Stomach smooth muscle (tissue), 2 donors: Measurements from ENCODE around the gene MAGED1.

Experiments
- H3K27ac ChIP-seq: one replicate; pipeline ENCODE4 v1.7.0; 2013; ENCODE audit warnings: mild to moderate bottlenecking, low read length, inconsistent platforms
- H3K27me3 ChIP-seq, 2 donors: one replicate each; pipeline ENCODE4 v1.7.0; 2013; ENCODE audit warnings: low read length in 2 of 2; ENCODE audit not compliant: insufficient read depth in 2 of 2, control insufficient read depth in 1 of 2
- H3K36me3 ChIP-seq, 2 donors: one replicate each; pipeline ENCODE4 v1.7.0; 2013; ENCODE audit warnings: low read length in 2 of 2; ENCODE audit not compliant: control insufficient read depth in 2 of 2, insufficient read depth in 2 of 2
- H3K4me1 ChIP-seq: one replicate; pipeline ENCODE4 v1.7.0; 2013; ENCODE audit warnings: low read length; ENCODE audit not compliant: control insufficient read depth, insufficient read depth
- H3K4me3 ChIP-seq, 2 donors: one replicate each; pipeline ENCODE4 v1.7.0; 2013; ENCODE audit warnings: low read length in 2 of 2
- H3K9ac ChIP-seq, 2 donors: one replicate each; pipeline ENCODE4 v1.7.0; 2013; ENCODE audit warnings: low read length in 2 of 2, mild to moderate bottlenecking in 1 of 2
- H3K9me3 ChIP-seq, 2 donors: one replicate each; pipeline ENCODE4 v1.7.0; 2013; ENCODE audit warnings: low read length in 2 of 2; ENCODE audit not compliant: control insufficient read depth in 2 of 2
- donor health status: healthy.
- donor health status: Pancreatic carcinoma.

Gene MAGED1

GRCh38 chrX:51892921-51893745, at the start of gene MAGED1:
MAGED1 (plus strand) TSS chrX:51893623; CDS start chrX:51894305, 682 bp downstream.
- peaks cover 20% of the 10 kb centered on the region for H3K4me1 ChIP-seq
- H3K9me3 ChIP-seq = no peaks in the 10 kb centered on the region
- peaks cover 0 to 7% of the 10 kb centered on the region in 2 donors for H3K27me3 ChIP-seq
- H3K36me3 ChIP-seq = peaks cover 2 to 3% of the 10 kb centered on the region in 2 donors
- H3K27ac ChIP-seq = peak within 1 kb of the TSS; percentile 69
- H3K9ac ChIP-seq = peak within 1 kb of the TSS; percentile 66 to 78
- peak within 1 kb of the TSS; percentile 78 to 79 for H3K4me3 ChIP-seq

- Histone ChIP-seq H3K4me3 (no peak overlapping the region), H3K27me3 (peaks cover 0 to 3% of the 10 kb centered on the region in 2 donors), H3K9ac (no peak overlapping the region), H3K9me3 (peaks cover 0 to 2% of the 10 kb centered on the region in 2 donors), H3K27ac (no peak overlapping the region), H3K36me3 (no peaks in the 10 kb centered on the region), H3K4me1 (no peaks in the 10 kb centered on the region)
These were observed 46.0 kb upstream of the MAGED1 start for GRCh38 chrX:51847463-51847862.

GRCh38 chrX:51851507-51852085, 41.8 kb upstream of the MAGED1 start:
- no peaks in the 10 kb centered on the region for H3K36me3 ChIP-seq
- peaks cover 0 to under 1% of the 10 kb centered on the region in 2 donors for H3K9me3 ChIP-seq
- peaks cover 0 to 3% of the 10 kb centered on the region in 2 donors for H3K27me3 ChIP-seq
- H3K4me3 ChIP-seq = no peak overlapping the region
- H3K9ac ChIP-seq = no peak overlapping the region
- H3K4me1 ChIP-seq = no peaks in the 10 kb centered on the region
- no peak overlapping the region for H3K27ac ChIP-seq

GRCh38 chrX:51852096-51852495, 41.3 kb upstream of the MAGED1 start:
- Histone ChIP-seq H3K27ac (no peak overlapping the region), H3K9ac (no peak overlapping the region), H3K36me3 (no peaks in the 10 kb centered on the region), H3K9me3 (no peaks in the 10 kb centered on the region), H3K27me3 (peaks cover 0 to 3% of the 10 kb centered on the region in 2 donors), H3K4me3 (no peak overlapping the region), H3K4me1 (no peaks in the 10 kb centered on the region)

GRCh38 chrX:51852621-51853020, 40.8 kb upstream of the MAGED1 start:
- peaks cover 0 to 3% of the 10 kb centered on the region in 2 donors for H3K27me3 ChIP-seq
- H3K9me3 ChIP-seq = no peaks in the 10 kb centered on the region
- no peaks in the 10 kb centered on the region for H3K36me3 ChIP-seq
- H3K4me3 ChIP-seq = no peak overlapping the region
- H3K4me1 ChIP-seq = no peaks in the 10 kb centered on the region
- no peak overlapping the region for H3K9ac ChIP-seq
- H3K27ac ChIP-seq = no peak overlapping the region

- Histone ChIP-seq H3K36me3 (no peaks in the 10 kb centered on the region), H3K4me1 (no peaks in the 10 kb centered on the region), H3K27ac (no peak overlapping the region), H3K9ac (no peak overlapping the region), H3K9me3 (no peaks in the 10 kb centered on the region), H3K4me3 (no peak overlapping the region), H3K27me3 (peaks cover 0 to 3% of the 10 kb centered on the region in 2 donors)
These were observed 40.2 kb upstream of the MAGED1 start for GRCh38 chrX:51853251-51853650.

- no peaks in the 10 kb centered on the region for H3K4me1 ChIP-seq
- no peak overlapping the region for H3K4me3 ChIP-seq
These were observed 37.7 kb upstream of the MAGED1 start for GRCh38 chrX:51855698-51856097.

GRCh38 chrX:51857159-51857733, 36.2 kb upstream of the MAGED1 start:
- Histone ChIP-seq H3K9me3 (no peaks in the 10 kb centered on the region), H3K4me3 (no peak overlapping the region), H3K27me3 (no peaks in the 10 kb centered on the region), H3K9ac (no peak overlapping the region), H3K36me3 (no peaks in the 10 kb centered on the region), H3K4me1 (no peaks in the 10 kb centered on the region), H3K27ac (no peak overlapping the region)

More at GRCh38 chrX:51855698-51856097, 37.7 kb upstream of the MAGED1 start:
- no peaks in the 10 kb centered on the region for H3K36me3 ChIP-seq
- H3K27me3 ChIP-seq = no peaks in the 10 kb centered on the region
- H3K27ac ChIP-seq = no peak overlapping the region
- H3K9me3 ChIP-seq = no peaks in the 10 kb centered on the region
- H3K9ac ChIP-seq = no peak overlapping the region

- H3K4me3 ChIP-seq = no peak overlapping the region
- H3K27me3 ChIP-seq = no peaks in the 10 kb centered on the region
- no peaks in the 10 kb centered on the region for H3K9me3 ChIP-seq
- H3K36me3 ChIP-seq = no peaks in the 10 kb centered on the region
- no peak overlapping the region for H3K27ac ChIP-seq
- no peaks in the 10 kb centered on the region for H3K4me1 ChIP-seq
- H3K9ac ChIP-seq = no peak overlapping the region
These were observed 32.7 kb upstream of the MAGED1 start for GRCh38 chrX:51860679-51861078.

- Histone ChIP-seq H3K9me3 (no peaks in the 10 kb centered on the region), H3K27me3 (no peaks in the 10 kb centered on the region), H3K4me3 (no peak overlapping the region), H3K27ac (no peak overlapping the region), H3K36me3 (no peaks in the 10 kb centered on the region), H3K9ac (no peak overlapping the region), H3K4me1 (no peaks in the 10 kb centered on the region)
These were observed 30.5 kb upstream of the MAGED1 start for GRCh38 chrX:51862920-51863319.
